Inferior parietal cortex (tissue), 1 donor: ENCODE data around the gene DENND1B.

ENCODE experiments used
- DNase-seq: peaks from one replicate; pipeline ENCODE4 v3.0.0-alpha.2; 2016; ENCODE audit errors: extremely low spot score

The DENND1B gene

DNA sequence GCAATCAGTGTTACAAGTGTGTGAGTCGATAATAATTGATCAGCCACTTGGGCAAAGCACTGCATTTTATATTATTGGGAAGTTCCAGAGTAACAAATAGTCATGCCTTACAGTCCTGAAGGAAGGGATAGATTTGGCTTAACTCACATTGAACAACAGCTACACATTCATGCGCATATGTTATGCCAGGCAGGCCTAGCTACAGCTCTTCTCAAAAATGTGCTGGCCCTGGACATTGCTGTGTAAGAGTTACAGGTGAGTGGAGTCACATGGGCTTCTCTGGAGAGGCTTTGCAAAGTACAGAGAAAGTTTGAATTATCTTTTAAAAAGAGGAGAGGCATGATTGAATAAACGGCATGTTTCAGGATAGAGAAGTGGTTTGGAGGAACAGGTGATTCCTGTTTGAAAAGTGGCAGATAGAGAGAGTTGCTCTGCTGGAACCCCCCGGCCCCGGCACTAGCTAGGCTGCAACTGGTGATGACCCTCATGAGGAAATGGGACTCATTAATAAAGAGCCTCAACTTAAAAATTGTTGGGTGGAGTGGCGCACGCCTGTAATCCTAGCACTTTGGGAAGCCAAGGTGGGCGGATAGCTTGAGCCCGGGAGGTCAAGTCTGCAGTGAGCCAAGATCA, 306.6 kb downstream of the DENND1B start:
- no peak for DNase-seq

GRCh38 chr1:197467881-197468280, 307.4 kb downstream of the DENND1B start:
- no peak for DNase-seq

GRCh38 chr1:197466813-197467212, 308.5 kb downstream of the DENND1B start:
- no peak for DNase-seq

DNA sequence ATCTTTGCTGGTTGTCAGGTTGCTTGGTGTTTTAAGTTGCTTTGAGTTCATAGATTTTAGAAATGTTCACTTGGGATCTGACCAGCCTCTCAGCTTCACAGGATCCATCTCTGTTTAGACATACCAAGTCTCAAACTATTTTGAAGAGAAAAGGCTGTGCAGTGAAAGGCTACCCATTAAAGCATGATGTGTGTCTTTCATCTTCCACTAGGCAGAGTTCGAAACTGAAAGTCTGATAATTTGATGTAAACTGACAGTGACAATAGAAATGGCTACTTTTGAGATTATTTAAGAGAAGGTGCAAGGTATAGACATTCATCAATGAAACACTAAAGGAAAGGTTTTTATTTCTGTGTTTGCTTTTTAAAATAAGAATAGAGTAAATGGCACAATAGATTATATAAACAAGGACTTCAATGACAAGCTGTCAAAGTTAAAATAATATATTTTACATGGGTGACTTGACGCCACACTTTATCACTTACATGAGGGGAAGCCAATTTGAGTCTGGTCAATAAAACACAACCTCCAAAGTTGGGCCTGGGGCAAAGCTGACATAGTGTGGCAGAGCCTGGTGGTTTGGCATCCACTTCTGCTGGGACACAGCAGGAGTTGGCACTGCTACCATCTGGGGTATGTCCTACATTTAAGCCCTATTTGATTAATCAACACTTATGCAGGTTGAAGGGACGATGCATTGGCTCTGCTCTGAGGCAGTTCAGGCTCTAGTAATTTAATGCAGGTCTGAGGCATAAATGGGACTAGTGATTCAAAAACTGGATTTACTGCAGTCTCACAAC, 309.6 kb downstream of the DENND1B start:
- no peak for DNase-seq

GRCh38 chr1:197464044-197464443, 311.2 kb downstream of the DENND1B start:
- DNase-seq, result peak; percentile 57

DNA sequence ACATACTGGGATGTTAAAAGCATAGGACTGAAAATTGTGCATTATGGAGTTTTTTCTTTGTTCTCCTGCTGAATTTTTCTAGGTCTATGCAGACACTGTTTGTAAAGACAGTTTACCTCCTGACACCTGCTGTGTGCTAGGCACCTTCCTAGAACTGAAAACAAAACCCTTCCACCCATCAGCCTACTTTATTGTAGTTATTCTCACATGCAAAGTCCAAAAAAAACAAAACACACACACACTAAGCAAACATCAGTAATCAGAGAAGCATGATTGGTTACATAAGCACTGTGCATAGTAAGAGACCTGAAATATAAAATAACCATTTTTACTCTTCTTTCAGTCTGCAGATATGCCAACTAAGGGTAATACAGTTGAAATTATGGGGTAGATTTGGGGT, 312.1 kb downstream of the DENND1B start:
- DNase-seq, result no peak

- no peak for DNase-seq
These were observed 312.7 kb downstream of the DENND1B start for GRCh38 chr1:197462539-197462938.
